ENCODE results near the gene LRRTM1.

Gene LRRTM1

DNA sequence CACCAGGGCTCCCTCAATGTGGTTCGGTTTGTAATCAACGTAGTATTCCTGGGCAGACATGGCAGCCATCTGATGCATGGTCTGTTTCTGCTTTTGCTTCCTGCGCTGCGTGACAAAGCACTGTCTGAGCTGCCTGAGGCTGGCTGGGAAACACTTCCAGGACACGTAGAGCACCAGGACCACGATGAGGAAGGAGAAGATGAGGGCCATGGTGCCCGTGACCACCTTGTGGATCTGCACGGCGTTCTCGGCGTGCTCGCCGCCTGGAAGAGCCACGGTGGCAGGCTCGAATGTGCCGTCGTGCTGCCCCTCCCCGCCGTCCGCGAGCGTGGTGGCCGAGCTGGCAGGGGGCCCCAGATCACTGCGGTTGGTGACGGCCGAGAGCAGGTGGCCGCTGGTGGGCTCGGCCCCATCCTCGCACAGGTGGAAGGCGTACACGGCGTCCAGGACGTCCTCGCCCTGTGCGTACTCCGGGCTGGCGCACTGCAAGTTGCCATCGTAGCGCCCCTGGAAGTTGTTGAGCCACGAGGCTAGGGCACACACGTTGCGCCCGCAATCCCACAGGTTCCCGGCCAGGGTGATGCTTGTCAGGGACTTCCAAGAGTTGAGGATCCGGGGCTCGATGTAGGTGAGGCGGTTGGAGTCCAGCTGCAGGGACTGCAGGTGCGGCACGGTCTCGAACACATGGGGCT lies 2.1 kb downstream of the LRRTM1 start:
- no peak for DNase-seq (ENCODE audit: low read depth)

DNA sequence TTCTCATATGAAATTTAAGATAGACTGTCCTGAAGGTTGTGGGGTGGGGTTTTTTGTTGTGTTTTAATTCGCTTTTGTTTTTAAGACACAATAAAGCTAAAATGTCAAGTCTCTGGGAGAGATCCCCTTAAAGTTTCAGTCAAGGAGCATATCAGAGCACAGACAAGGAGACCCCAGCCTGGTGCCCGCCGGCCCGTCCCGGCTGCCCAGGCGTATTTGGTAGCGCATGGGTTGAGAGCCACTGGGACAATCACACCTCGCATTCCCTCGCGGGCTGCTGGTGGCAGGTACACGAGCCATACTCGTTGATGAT lies 2.6 kb downstream of the LRRTM1 start:
- no peak for DNase-seq (ENCODE audit: low read depth)

DNA sequence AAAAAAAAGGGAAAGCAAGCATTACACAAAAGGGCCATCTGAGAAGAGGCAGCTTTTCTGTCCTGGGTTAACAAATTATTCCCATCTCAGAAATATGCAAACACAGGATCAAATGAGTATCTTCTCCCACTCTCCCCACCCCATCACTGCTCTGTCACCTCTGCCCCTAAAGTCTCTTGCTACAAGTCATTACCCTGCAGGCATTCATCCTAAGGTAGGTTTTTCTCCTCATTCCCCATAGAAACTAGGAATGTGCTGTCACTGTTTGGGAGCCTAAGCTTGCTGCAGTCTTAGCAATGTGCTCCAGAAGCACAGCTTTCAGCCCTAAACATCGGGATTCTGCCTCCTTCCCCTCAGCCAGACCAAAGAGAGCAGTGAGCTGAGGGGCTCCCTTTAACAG lies 3.6 kb downstream of the LRRTM1 start:
- no peak for DNase-seq (ENCODE audit: low read depth)

DNA sequence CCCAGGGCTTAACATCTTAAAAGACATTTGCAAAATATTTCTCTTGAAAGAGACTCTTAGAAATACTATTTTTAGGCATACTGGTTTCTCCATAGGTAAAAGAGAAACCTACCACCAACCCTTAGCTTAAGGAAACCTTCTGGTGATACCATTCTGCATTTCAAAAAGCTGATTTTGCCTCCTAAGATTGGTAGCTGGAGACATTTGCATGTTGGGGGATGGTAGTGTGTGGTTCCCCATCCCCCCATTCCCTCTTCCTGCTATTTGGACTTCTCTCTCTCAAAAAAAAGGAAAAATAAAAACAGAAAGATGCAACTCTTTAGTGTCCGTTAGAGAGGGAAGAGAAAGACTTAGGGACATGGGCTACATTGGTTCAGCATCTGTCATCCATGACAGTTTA lies 4.2 kb downstream of the LRRTM1 start:
- DNase-seq (ENCODE audit: low read depth): no peak

DNA sequence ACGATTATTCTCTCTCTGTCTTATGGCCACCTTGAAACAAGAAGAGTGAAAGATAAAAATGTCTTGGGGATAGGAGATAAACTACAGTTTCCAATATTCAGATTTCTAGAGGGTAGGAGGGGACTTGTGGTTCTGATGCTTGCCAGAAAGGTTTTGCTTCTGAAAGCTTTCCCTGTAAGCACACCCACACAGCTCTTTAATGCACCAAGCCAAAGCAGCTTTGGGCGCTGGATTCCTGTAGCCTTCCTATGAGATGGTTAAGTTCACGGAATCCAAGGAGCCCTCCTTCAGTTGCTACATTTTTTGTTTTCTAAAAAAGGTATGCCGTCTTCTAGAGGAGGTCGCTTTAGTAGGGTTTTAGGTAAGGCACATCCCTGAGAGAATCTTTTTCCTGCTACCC lies 4.9 kb downstream of the LRRTM1 start:
- DNase-seq (ENCODE audit: low read depth): no peak

DNA sequence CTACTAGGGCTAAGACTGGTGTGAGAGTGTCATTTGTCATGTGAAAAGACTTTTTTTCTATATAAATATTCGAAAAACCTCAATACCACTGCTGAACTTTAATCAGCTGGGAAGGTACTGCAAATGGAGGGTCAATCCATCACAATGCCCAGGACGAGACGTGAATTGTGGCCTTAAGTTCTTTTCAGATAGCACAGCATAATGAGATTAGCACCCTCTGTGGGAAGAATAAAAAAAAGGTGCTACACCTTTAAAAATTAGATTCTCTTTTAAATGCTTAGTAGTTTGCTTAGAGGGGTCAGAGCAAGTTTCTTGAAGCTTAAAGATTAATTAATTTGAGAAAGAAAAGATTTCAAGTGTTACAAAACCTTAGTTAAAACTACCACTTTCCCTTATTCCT lies 5.6 kb downstream of the LRRTM1 start:
- no peak for DNase-seq (ENCODE audit: low read depth)

DNA sequence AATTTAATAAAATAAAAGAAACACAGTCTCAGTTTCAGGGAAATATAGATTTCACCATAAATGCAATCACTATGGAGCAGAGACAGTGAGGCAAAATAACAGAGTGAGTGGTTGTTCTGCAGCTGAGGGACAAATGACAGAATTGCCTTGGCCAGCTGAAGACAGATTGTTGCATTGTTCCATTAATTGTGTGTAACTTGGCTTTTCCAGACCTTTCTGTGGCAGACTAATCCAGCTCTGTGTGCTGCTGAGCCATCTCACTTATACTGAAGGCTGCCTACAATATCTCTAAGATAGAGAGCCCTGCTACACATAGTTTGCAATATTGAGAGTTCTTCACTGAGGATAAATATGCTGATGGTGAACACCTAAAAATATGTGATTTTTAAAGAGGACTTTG lies 11.5 kb downstream of the LRRTM1 start:
- no peak for DNase-seq (ENCODE audit: low read depth)

DNA sequence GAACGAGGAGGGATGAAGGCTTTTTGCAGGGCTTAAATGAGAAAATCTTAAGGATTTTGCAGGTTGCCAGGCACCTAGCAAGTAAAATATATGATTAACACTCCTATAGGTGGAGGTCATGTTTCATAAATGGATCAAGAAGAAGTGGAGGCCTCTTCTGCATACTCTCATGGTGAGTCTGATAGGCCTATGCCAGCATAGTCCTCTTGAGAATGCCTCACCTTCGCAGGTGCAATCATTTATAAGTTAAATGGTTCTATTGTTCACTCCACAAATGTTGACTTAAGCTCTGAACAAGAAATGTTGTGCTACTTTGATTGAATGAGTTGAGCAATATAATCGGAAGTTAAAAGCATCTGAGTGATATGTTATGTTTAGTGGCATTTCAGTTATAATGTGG lies 12.1 kb downstream of the LRRTM1 start:
- DNase-seq (ENCODE audit: low read depth): no peak

DNA sequence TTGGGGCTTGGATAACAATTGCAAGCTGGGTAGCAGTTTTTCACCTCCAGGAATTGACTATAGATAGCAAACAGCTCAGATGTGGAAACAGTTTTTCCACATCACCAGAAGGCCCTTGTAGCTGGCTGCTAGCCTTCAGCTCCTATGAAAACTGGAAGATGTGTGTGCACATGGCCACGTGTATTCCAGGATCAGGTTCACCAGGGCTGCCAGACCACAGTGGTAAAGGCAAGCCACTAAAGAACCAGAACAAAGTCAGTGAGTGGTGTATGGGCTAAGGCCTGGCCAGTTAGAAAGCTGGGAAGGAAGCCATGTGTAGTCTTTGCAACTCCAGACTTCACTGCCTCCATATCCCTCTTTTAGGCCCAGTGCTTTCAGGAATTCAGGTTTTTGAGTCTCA lies 12.9 kb downstream of the LRRTM1 start:
- no peak for DNase-seq (ENCODE audit: low read depth)

DNA sequence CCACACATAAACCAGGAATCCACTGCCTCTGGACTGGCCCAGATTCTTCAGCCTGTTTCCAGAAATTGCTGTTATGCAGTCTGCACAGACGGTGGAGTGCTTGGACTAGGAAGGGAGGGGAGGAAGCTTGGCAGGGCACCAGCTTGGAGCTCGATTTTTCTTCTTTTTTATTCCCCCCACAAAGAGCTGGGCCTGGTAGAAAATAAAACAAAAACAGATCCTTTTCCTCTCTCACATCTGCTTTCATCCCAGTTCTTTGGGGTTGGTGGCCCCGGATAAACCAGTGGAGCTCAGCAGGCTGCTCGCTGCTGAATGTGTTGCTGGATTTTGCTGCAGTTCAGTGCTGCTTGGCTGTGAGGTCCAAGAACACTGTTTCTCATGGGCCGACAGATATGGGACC lies 16.0 kb downstream of the LRRTM1 start:
- no peak for DNase-seq (ENCODE audit: low read depth)

DNA sequence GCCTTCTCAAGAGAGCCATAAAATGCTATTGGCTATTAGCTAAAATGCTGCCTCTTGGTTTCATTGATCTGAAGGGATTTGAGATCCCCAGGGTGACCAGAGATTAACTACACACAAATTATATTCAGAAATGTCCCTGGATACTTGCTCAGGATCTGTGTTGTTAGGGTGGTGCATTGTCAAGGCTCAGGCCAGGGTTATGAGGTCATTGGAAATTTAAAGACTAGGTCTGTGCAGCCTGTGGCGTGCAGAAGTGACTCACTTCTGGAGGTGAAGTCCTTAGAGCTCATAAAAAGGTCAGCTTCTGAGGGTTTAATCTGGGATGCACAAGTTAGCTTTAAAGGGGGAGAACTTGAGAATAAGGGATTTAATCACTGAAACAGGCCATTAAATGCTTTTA lies 23.5 kb downstream of the LRRTM1 start:
- DNase-seq (ENCODE audit: low read depth): no peak

DNA sequence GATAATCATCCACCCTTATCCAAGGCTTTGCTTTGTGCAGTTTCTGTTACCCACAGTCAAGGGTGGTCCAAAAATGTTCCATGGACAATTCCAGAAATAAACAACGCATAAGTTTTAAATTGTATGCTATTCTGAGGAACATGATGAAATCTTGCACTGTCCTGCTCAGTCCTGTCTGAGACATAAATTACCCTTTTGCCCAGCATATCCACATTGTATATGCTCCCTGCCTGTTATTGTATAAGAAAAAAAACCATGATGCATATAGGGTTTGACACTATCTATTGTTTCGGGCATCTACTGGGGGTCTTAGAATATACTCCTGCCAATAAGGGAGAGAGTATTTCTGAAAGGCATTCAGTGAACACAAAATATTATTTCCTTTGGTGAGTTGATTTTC lies 24.0 kb downstream of the LRRTM1 start:
- DNase-seq (ENCODE audit: low read depth): no peak

DNA sequence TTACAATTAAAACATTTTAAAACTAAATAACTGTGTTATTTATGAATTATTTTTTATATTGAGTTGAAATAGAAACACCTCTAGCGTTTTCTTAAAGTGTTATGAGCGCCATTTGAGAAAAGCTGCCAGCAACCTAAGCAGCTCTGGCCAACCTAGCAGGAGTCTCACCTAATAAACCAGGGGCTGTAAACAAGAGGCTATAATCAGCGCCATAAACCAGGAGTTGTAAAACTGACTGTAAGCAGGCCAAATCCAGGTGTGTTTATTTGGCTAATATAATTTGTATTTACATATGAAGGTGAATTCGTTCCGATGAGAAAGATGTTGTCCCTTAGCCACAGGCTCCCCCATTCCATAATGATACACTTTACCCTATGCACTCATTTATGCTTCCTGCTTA lies 34.7 kb downstream of the LRRTM1 start:
- no peak for DNase-seq (ENCODE audit: low read depth)

DNA sequence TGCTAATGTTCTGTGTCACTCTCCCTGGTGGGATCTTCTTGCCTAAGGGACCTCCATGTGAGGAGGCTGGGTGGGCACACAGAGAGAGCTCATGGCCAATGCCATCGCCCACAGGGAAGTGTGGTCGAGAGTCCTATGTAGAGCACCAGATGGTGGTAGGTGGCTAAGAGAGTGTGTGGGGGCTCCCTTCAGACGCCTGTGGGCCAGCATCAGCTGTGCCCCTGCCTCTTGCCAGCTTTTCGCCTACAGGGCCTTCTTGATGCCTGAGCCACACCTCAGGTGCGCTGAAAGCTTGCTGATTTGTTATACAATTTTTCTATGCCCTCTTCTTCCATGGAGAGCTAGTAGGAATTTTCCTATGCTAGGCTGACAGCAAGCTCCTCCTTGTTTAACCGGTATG lies 38.3 kb downstream of the LRRTM1 start:
- no peak for DNase-seq (ENCODE audit: low read depth)

DNA sequence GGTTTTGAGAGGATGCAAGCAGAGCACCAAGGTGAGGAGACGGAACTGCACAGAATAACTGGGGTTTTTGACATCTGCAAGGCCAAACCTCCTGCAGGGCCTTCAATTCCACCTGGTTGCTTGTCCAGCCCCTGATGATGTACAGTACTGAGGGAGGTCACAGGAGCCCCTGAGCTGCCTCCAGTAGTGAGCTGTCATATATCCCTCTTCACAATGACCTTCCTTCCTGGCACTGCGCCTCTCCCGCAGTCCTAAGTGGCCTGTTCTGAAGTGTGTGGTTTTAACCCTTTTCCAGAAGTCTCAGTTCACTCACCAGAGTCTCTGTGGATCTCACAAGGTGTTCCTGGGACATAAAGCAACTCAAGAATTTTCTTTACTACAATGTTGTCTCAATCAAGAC lies 45.3 kb downstream of the LRRTM1 start:
- DNase-seq (ENCODE audit: low read depth): no peak

DNA sequence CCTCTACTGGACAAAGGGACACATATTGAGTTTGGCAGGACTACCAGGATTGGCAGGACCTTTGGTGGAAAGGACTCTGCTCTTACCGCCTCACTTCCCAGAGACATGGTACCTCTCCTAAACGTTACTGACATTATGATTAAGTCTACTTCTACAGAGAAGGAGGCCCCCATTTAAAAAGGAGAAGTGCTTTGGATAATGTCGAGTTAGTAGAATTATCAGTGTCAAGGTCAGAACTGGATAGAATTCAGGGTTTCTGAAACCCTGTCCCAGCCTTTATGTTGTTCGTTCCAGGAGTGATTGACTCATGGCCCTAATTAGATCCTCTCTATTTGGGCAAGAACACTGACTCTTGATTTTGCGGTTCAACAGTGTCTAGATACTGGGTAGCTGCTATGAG lies 45.8 kb downstream of the LRRTM1 start:
- DNase-seq (ENCODE audit: low read depth): no peak

DNA sequence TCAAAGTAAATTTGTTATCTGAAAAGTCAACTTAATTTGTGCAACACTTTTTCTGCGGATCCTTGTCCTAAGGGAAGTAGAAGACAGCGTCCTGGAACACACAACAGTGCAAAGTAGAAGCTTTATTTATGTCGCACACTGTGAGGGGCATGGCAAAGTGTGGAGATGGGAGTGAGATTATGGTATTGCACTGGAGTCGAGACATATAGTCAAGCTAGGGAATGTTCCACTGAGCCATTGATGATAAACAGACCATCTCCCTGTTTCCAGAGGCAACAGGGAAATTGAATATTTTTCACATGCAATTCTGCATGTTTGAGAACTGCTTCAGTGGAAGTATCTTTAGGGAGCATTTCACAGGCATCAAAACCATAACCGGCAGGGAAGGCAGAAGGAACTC lies 46.2 kb downstream of the LRRTM1 start:
- no peak for DNase-seq (ENCODE audit: low read depth)

DNA sequence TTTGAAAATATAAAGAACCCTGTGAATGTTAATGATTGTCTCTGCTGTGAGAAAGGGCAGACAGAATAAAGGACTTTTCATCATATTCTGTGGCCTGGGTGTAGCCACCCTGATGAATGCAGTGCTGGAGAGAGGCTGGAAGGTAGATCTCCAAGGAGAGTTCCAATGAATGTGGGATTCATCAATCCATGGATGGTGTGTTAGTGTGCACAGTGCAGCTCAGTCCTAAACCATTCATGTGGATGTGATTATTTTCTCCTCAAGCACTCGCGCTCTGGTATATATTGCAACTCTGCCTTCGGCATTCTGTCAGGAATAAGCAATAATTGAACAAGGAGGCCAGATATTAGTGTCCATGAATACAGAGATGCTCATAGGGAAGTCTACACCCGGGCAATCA lies 47.1 kb downstream of the LRRTM1 start:
- DNase-seq (ENCODE audit: low read depth): no peak

DNA sequence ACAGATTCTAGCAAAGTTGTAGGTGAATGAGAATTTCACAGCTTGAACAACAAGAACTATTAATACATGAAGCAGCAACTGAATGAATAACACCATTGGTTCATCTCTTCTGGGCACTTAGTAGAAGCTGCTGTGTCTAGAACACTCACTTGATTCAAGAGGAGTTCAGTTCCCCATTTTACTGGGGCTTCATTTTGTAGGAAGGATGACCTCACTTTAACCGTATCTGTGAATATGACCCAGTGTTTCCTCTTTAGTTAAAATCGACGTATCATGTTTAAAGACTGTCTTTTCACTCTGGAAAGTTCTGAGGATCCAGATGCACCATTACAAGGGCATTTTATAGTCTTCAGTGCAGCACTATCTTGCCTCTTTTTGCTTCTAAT lies 47.8 kb downstream of the LRRTM1 start:
- DNase-seq (ENCODE audit: low read depth): no peak

DNA sequence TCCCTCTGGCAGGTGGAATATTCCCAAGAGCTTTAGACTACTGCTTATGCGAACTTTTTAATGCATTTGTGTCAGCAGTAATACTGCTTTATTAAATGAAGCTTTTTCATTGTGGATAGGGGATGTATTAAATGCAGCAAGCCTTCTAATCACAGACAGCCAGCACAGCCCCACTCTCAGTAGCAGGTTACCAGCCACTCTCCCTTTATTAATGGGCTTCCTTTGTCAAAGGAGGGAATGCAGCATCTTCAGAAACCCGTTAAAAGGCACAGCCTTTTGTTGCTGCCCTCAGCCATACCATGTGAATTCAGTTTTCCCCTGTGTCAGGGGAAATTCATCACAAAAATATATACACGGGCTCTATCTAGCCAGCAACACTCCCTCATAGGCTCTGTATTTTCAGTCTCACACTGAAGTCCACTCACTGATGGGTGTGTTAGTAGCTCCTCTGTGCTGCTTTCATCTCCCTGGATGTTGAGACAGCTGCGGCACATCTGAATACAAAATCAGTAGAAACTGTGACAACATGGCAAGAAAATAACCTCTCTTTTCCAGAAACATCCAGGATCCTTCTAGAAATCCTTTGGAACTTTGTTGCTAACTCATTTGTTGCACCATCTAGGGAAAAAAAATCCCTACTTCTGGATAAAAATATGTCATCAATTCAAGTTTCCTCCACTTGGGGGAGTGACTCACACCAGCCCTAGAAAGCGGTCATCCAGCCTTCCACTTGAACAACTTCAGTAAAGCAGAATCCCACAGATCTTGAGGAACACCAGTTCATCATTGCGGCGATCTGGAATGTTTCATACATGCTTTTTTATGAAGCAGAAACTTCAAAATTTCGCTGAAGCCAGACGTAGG lies 48.4 kb downstream of the LRRTM1 start:
- peak; percentile 11 for DNase-seq (ENCODE audit: low read depth)

DNA sequence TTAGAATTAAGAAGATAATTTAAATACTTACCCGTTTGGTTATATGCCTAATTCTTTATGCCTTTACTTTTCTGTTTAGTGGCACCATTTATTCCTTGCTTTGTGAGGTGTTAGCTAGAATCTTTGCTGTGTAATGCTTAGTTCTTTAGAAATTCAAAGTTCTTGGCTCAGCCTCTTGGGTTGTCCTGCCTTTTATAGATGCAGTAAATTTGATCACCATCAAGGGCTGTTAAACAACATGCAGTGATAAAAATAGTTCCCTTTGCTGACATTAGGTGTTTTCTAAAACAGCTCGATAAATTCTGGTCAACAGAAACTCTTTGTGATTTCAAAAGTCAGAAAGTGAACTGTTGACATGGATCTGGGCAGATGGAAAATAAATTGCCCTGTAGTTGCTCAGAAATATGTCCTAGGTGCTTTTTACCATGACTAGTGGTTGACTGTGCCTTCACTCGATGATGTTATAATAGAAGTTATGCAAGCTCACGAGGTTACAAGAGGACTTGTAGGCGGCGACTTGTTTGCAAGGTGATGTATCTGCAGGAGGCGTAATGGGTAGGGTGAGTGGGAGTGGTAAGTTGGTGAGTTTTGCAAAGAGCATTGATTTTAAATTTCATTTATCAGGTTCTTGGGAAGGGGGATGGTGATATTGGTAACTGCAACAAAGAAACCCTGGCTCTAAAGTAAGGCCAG lies 52.1 kb downstream of the LRRTM1 start:
- DNase-seq (ENCODE audit: low read depth): no peak
